Progenitor cell of endocrine pancreas (in vitro differentiated cells): Measurements from ENCODE around the gene PTRHD1. TPM values are rescaled to one million over a fixed set of nuclear protein-coding genes. Genes with fewer than 3 reads are reported as not detected.

Source experiments
- DNase-seq: peaks from one replicate; pipeline ENCODE4 v3.0.0; 2021; ENCODE audit warnings: low spot score; ENCODE audit not compliant: unreplicated experiment
- H3K27ac Mint-ChIP-seq: 2 replicates; pipeline ENCODE4 v1.8.0; 2021; ENCODE audit warnings: mild to moderate bottlenecking, moderate library complexity, mixed read lengths
- H3K27me3 Mint-ChIP-seq: 2 replicates; pipeline ENCODE4 v1.8.0; 2021; ENCODE audit warnings: mixed read lengths
- H3K36me3 Mint-ChIP-seq: 2 replicates; pipeline ENCODE4 v1.8.0; 2022; ENCODE audit warnings: mixed read lengths; ENCODE audit not compliant: insufficient read depth
- H3K4me1 Mint-ChIP-seq: 2 replicates; pipeline ENCODE4 v1.8.0; 2021; ENCODE audit warnings: low read depth, mixed read lengths
- H3K4me3 Mint-ChIP-seq: 2 replicates; pipeline ENCODE4 v1.8.0; 2021; ENCODE audit warnings: low read depth, mild to moderate bottlenecking, moderate library complexity, mixed read lengths
- H3K9me3 Mint-ChIP-seq: 2 replicates; pipeline ENCODE4 v1.8.0; 2021; ENCODE audit warnings: low read depth, mixed read lengths
- CTCF ChIP-seq: fragments of 200-600 bp; sonication (generic); IDR thresholded peaks from one replicate; pipeline ENCODE4 v1.5.0; 2021; ENCODE audit warnings: antibody characterized with exemption, mild to moderate bottlenecking; ENCODE audit not compliant: unreplicated experiment
- total RNA-seq: library from RNA; stranded (reverse); gene quantifications from 2 replicates; pipeline ENCODE4 v1.2.1, GENCODE V29; 2021

Gene PTRHD1
- total RNA-seq, 1 donor from 2014 or later: 21.3 TPM

GRCh38 chr2:24797644-24798043 is 4.5 kb upstream of the PTRHD1 start:
- peaks cover 8% of the 10 kb centered on the region for H3K9me3 Mint-ChIP-seq
- no peak for DNase-seq
- H3K27me3 Mint-ChIP-seq: no peaks in the 10 kb centered on the region
- H3K36me3 Mint-ChIP-seq: peaks cover 38% of the 10 kb centered on the region
- no peak for TF ChIP-seq CTCF
- H3K27ac Mint-ChIP-seq: no peak overlapping the region
- peaks cover 12% of the 10 kb centered on the region for H3K4me1 Mint-ChIP-seq
- no peak overlapping the region for H3K4me3 Mint-ChIP-seq

GRCh38 chr2:24793761-24794435 is 707 bp upstream of the PTRHD1 start:
- Mint-ChIP-seq H3K27ac (peak overlapping the region; percentile 100), H3K4me1 (peaks cover 16% of the 10 kb centered on the region), H3K27me3 (no peaks in the 10 kb centered on the region), H3K36me3 (peaks cover 15% of the 10 kb centered on the region), H3K4me3 (peak overlapping the region; percentile 99), H3K9me3 (no peaks in the 10 kb centered on the region)
- TF ChIP-seq CTCF: no peak
- no peak for DNase-seq

- Mint-ChIP-seq H3K9me3 (no peaks in the 10 kb centered on the region), H3K36me3 (peaks cover 7% of the 10 kb centered on the region), H3K4me1 (peaks cover 16% of the 10 kb centered on the region), H3K27me3 (no peaks in the 10 kb centered on the region), H3K27ac (peak overlapping the region; percentile 100), H3K4me3 (peak overlapping the region; percentile 99)
- no peak for DNase-seq
- TF ChIP-seq CTCF: no peak
These were observed 683 bp downstream of the PTRHD1 start for GRCh38 chr2:24792542-24792873.

- no peak for DNase-seq
- H3K4me1 Mint-ChIP-seq: peaks cover 16% of the 10 kb centered on the region
- no peak overlapping the region for H3K4me3 Mint-ChIP-seq
- H3K27me3 Mint-ChIP-seq: no peaks in the 10 kb centered on the region
- H3K9me3 Mint-ChIP-seq: no peaks in the 10 kb centered on the region
- no peak for TF ChIP-seq CTCF
- H3K36me3 Mint-ChIP-seq: no peaks in the 10 kb centered on the region
- H3K27ac Mint-ChIP-seq: no peak overlapping the region
These were observed 1.7 kb downstream of the PTRHD1 start for GRCh38 chr2:24791452-24791851.

- TF ChIP-seq CTCF: no peak
- H3K27me3 Mint-ChIP-seq: no peaks in the 10 kb centered on the region
- H3K4me1 Mint-ChIP-seq: peaks cover 6% of the 10 kb centered on the region
- H3K27ac Mint-ChIP-seq: no peak overlapping the region
- peaks cover 4% of the 10 kb centered on the region for H3K9me3 Mint-ChIP-seq
- no peak overlapping the region for H3K4me3 Mint-ChIP-seq
- no peak for DNase-seq
- H3K36me3 Mint-ChIP-seq: no peaks in the 10 kb centered on the region
These were observed 4.4 kb downstream of the PTRHD1 start for GRCh38 chr2:24788816-24789215.
